SK-N-SH treated with all-trans-retinoic acid at 6 μM for 48 hours (cell line): ENCODE data around the gene FAT1.
"Not testable (repeated sequence)": the region's sequence is repeated elsewhere in the genome, so short reads cannot be mapped to it uniquely, and the experiment has no call there.

Experiments used
- ATAC-seq: fragments of 200-7000 bp; cut with Tn5 transposase; 3 replicates; pipeline ENCODE4 v1.9.1; 2020; ENCODE audit warnings: mild to moderate bottlenecking, moderate library complexity
- ARNTL ChIP-seq: fragments of 450-650 bp; formaldehyde crosslinking; IDR thresholded peaks from 2 replicates; pipeline ENCODE4 v1.5.0; 2020; ENCODE audit warnings: low read depth, mild to moderate bottlenecking, moderate library complexity, borderline replicate concordance
- CSDC2 ChIP-seq: fragments of 250-450 bp; sonication (Bioruptor Pico); IDR thresholded peaks from 2 replicates; pipeline ENCODE4 v1.5.0; 2020; ENCODE audit warnings: mild to moderate bottlenecking, moderate library complexity
- CSRNP3 ChIP-seq: fragments of 250-450 bp; sonication (Bioruptor Pico); IDR thresholded peaks from 2 replicates; pipeline ENCODE4 v1.5.1; 2021; ENCODE audit warnings: mild to moderate bottlenecking, moderate library complexity
- ESRRG ChIP-seq: fragments of 250-450 bp; sonication (Bioruptor Pico); IDR thresholded peaks from 2 replicates; pipeline ENCODE4 v1.6.1; 2021; ENCODE audit warnings: mild to moderate bottlenecking
- GLIS3 ChIP-seq: fragments of 250-450 bp; sonication (Bioruptor Pico); IDR thresholded peaks from 2 replicates; pipeline ENCODE4 v1.5.0; 2020; ENCODE audit warnings: mild to moderate bottlenecking, moderate library complexity
- ISL1 ChIP-seq: fragments of 250-450 bp; sonication (Bioruptor Pico); IDR thresholded peaks from 2 replicates; pipeline ENCODE4 v2.1.2; 2022; ENCODE audit warnings: mild to moderate bottlenecking, moderate library complexity
- OSR1 ChIP-seq: fragments of 250-450 bp; sonication (Bioruptor Pico); IDR thresholded peaks from 2 replicates; pipeline ENCODE4 v1.8.0; 2022; ENCODE audit warnings: moderate library complexity, mild to moderate bottlenecking, inconsistent platforms
- PATZ1 ChIP-seq: fragments of 250-450 bp; sonication (Bioruptor Pico); IDR thresholded peaks from 2 replicates; pipeline ENCODE4 v1.8.0; 2020; ENCODE audit warnings: mild to moderate bottlenecking, moderate library complexity, borderline replicate concordance
- PPARA ChIP-seq: fragments of 250-450 bp; sonication (Bioruptor Pico); IDR thresholded peaks from 2 replicates; pipeline ENCODE4 v1.5.0; 2020; ENCODE audit warnings: mild to moderate bottlenecking, borderline replicate concordance
- RARB ChIP-seq: fragments of 250-450 bp; sonication (Bioruptor Pico); IDR thresholded peaks from 2 replicates; pipeline ENCODE4 v1.8.0; 2021; ENCODE audit warnings: mild to moderate bottlenecking, moderate library complexity
- SNAI2 ChIP-seq: fragments of 250-450 bp; sonication (Bioruptor Pico); IDR thresholded peaks from 2 replicates; pipeline ENCODE4 v1.5.0; 2020; ENCODE audit warnings: mild to moderate bottlenecking, moderate library complexity
- TCF4 ChIP-seq: fragments of 250-450 bp; sonication (Bioruptor Pico); IDR thresholded peaks from 2 replicates; pipeline ENCODE4 v1.8.0; 2021; ENCODE audit warnings: mild to moderate bottlenecking, moderate library complexity, borderline replicate concordance
- TOX ChIP-seq: fragments of 250-450 bp; sonication (Bioruptor Pico); IDR thresholded peaks from 2 replicates; pipeline ENCODE4 v1.8.0; 2021; ENCODE audit warnings: mild to moderate bottlenecking, moderate library complexity, borderline replicate concordance
- ZC3H10 ChIP-seq: fragments of 250-450 bp; sonication (Bioruptor Pico); IDR thresholded peaks from 2 replicates; pipeline ENCODE4 v1.5.1; 2021; ENCODE audit warnings: mild to moderate bottlenecking, moderate library complexity
- ZFP3 ChIP-seq: fragments of 250-450 bp; sonication (Bioruptor Pico); IDR thresholded peaks from 2 replicates; pipeline ENCODE4 v1.5.0; 2020; ENCODE audit warnings: mild to moderate bottlenecking, moderate library complexity
- ZFP30 ChIP-seq: fragments of 450-650 bp; formaldehyde crosslinking; IDR thresholded peaks from 2 replicates; pipeline ENCODE4 v1.5.0; 2022; ENCODE audit warnings: mild to moderate bottlenecking, moderate library complexity
- ZNF565 ChIP-seq: fragments of 450-650 bp; formaldehyde crosslinking; conservative IDR thresholded peaks from 2 replicates; pipeline ENCODE4 v1.5.0; 2020; ENCODE audit warnings: low read depth, mild to moderate bottlenecking, moderate library complexity
- ZNF70 ChIP-seq: fragments of 450-650 bp; formaldehyde crosslinking; IDR thresholded peaks from 2 replicates; pipeline ENCODE4 v1.5.0; 2020; ENCODE audit warnings: mild to moderate bottlenecking, moderate library complexity
- ZNF8 ChIP-seq: fragments of 450-650 bp; formaldehyde crosslinking; IDR thresholded peaks from 2 replicates; pipeline ENCODE4 v1.5.0; 2020; ENCODE audit warnings: mild to moderate bottlenecking, moderate library complexity
- TF ChIP-seq, protein P1 (sequence below): fragments of 250-450 bp; sonication (Bioruptor Pico); IDR thresholded peaks from 2 replicates; pipeline ENCODE4 v1.5.0; 2020; ENCODE audit warnings: mild to moderate bottlenecking, moderate library complexity
- TF ChIP-seq, protein P2 (sequence below): fragments of 250-450 bp; sonication (Bioruptor Pico); IDR thresholded peaks from 2 replicates; pipeline ENCODE4 v1.5.1; 2020; ENCODE audit warnings: low read depth, mild to moderate bottlenecking, moderate library complexity

Gene FAT1

DNA sequence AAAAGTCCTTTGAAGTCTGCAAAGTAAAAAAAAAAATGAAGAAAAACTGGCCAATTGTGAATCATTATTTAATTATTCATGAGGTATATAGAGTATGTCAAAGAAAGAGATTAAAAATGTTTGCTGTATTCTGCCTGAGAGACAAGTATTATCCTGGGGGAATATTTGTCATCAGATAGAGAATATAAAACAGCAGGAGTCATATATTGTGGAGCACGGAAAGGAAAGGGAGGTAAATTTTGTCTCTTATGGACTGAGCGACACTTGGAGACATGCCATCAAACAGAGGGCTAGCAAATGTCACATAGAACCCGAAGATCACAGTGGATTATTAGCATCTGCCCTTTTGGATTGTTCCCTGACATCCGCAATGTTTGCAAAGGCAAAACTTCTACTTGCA is 39.2 kb upstream of the FAT1 start:
- TF ChIP-seq ARNTL (CRISPR knock-in tag) = no peak
- no peak for TF ChIP-seq TCF4 (CRISPR knock-in tag)
- TF ChIP-seq GLIS3 (CRISPR knock-in tag) = no peak
- no peak for TF ChIP-seq ZFP30 (CRISPR knock-in tag)
- TF ChIP-seq ZNF70 = no peak
- TF ChIP-seq ZFP3 (CRISPR knock-in tag) = no peak
- TF ChIP-seq TOX (CRISPR knock-in tag) = no peak
- TF ChIP-seq ZNF565 (CRISPR knock-in tag) = no peak
- no peak for TF ChIP-seq RARB (CRISPR knock-in tag)
- no peak for TF ChIP-seq SNAI2
- no peak for TF ChIP-seq ZC3H10 (CRISPR knock-in tag)
- no peak for TF ChIP-seq CSRNP3 (CRISPR knock-in tag)
- TF ChIP-seq ZNF8 (CRISPR knock-in tag) = no peak
- TF ChIP-seq ISL1 (CRISPR knock-in tag) = no peak
- no peak for ATAC-seq

DNA sequence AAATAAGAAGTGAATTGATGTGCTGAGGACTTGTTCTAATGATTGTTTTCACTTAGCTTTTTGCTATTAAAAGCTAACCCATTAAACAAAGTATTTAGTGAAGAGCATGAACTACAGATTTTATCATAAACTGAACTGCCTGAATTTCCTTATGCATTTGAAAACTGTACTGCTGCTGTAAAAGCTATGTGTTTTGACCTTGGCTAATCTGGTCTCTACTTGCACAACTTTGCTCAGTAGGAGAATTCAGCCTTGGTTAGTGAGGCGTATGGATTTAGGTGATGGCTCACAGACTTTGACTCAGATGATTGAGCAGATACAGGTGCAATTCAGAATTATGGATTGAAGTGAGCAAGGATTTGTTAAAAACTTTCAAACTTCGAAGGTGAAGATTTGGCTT is 38.7 kb upstream of the FAT1 start:
- ATAC-seq = no peak
- TF ChIP-seq PATZ1 (CRISPR knock-in tag) = no peak
- TF ChIP-seq CSDC2 (CRISPR knock-in tag) = no peak
- TF ChIP-seq ZFP3 (CRISPR knock-in tag) = no peak
- TF ChIP-seq CSRNP3 (CRISPR knock-in tag) = no peak
- TF ChIP-seq ZFP30 (CRISPR knock-in tag) = no peak
- no peak for TF ChIP-seq GLIS3 (CRISPR knock-in tag)
- no peak for TF ChIP-seq ARNTL (CRISPR knock-in tag)
- TF ChIP-seq, protein P1, sequence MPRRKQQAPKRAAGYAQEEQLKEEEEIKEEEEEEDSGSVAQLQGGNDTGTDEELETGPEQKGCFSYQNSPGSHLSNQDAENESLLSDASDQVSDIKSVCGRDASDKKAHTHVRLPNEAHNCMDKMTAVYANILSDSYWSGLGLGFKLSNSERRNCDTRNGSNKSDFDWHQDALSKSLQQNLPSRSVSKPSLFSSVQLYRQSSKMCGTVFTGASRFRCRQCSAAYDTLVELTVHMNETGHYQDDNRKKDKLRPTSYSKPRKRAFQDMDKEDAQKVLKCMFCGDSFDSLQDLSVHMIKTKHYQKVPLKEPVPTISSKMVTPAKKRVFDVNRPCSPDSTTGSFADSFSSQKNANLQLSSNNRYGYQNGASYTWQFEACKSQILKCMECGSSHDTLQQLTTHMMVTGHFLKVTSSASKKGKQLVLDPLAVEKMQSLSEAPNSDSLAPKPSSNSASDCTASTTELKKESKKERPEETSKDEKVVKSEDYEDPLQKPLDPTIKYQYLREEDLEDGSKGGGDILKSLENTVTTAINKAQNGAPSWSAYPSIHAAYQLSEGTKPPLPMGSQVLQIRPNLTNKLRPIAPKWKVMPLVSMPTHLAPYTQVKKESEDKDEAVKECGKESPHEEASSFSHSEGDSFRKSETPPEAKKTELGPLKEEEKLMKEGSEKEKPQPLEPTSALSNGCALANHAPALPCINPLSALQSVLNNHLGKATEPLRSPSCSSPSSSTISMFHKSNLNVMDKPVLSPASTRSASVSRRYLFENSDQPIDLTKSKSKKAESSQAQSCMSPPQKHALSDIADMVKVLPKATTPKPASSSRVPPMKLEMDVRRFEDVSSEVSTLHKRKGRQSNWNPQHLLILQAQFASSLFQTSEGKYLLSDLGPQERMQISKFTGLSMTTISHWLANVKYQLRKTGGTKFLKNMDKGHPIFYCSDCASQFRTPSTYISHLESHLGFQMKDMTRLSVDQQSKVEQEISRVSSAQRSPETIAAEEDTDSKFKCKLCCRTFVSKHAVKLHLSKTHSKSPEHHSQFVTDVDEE (CRISPR knock-in tag) = no peak
- TF ChIP-seq, protein P2, sequence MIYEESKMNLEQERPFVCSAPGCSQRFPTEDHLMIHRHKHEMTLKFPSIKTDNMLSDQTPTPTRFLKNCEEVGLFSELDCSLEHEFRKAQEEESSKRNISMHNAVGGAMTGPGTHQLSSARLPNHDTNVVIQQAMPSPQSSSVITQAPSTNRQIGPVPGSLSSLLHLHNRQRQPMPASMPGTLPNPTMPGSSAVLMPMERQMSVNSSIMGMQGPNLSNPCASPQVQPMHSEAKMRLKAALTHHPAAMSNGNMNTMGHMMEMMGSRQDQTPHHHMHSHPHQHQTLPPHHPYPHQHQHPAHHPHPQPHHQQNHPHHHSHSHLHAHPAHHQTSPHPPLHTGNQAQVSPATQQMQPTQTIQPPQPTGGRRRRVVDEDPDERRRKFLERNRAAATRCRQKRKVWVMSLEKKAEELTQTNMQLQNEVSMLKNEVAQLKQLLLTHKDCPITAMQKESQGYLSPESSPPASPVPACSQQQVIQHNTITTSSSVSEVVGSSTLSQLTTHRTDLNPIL (CRISPR knock-in tag) = no peak
- TF ChIP-seq SNAI2 = no peak
- no peak for TF ChIP-seq PPARA
- no peak for TF ChIP-seq ZC3H10 (CRISPR knock-in tag)
- TF ChIP-seq ISL1 (CRISPR knock-in tag) = no peak
- TF ChIP-seq OSR1 (CRISPR knock-in tag) = no peak
- no peak for TF ChIP-seq ESRRG (CRISPR knock-in tag)
- no peak for TF ChIP-seq TOX (CRISPR knock-in tag)
- no peak for TF ChIP-seq TCF4 (CRISPR knock-in tag)

GRCh38 chr4:186761956-186762355 is 38.3 kb upstream of the FAT1 start:
- not testable (repeated sequence) for ATAC-seq
